T-helper 2 cell (primary cell): ENCODE results near the gene PPP1R9A.
A peak's percentile ranks its signal among the peaks of the same experiment; 100 is the strongest.

ENCODE experiments used
- DNase-seq, 5 experiments: peaks; one replicate each; pipeline versions ENCODE4 v3.0.0 to v3.0.0-alpha.2; 2012 to 2022

Gene PPP1R9A

DNA sequence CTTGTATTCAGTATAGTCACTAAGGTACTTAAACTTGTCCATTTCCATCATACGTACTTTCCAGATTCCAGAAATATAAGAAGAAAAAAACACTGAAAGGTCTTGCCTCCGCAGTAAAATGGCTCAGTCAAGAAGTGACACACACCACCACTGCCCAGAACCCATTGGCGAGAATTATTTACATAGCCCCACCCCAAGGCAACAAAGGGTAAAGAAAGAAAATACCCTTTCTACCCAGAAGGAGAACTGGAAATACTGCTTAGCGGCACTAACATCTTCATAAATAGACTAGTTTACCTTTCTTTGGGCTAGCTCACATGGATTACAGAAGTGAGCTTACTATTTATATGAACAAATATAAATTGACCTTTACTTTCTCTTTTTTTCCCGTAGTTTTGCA lies 194.0 kb downstream of the PPP1R9A start:
- no peak for DNase-seq

DNA sequence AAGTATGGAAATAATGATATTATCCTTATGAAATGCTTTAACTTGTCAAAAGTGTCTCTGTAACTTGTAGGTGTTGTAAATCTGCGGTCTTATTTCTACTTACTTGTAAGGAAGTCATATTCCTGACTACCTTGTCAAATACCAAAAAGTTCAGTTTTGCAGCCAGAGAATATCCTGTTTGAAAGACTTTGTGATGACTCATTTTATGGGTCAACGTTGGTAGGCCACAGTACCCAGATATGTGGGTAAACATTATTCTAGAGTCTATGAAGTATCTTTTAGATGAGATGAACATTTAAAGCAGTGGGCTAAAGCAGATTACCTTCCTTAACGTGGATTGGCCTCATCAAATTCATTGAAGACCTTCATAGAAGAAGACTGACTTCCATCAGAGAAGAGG lies 195.3 kb downstream of the PPP1R9A start:
- DNase-seq, result peak in 1 of 5 experiments; percentile 1

GRCh38 chr7:95104739-95105138 lies 197.3 kb downstream of the PPP1R9A start:
- DNase-seq, result no peak

DNA sequence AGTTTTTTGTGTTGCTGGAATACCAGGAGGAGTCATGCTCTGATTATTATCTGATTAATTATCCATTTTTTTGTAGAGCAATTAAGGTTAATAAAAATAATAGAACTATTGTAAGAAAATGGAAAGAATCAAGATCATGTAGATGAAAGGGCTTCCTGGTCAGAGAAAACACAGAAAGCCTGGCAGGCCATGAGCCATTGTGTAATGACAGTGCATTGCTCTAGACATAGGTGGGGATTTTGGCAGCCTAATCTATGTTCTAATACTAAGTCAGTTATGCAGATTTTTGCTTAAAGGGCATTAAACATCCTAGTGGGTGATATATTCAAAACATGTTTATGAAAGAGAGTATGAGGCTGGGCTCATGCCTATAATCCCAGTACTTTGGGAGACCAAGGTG lies 198.2 kb downstream of the PPP1R9A start:
- DNase-seq, result no peak

- DNase-seq, result no peak
These were observed 199.0 kb downstream of the PPP1R9A start for GRCh38 chr7:95106401-95106800.

DNA sequence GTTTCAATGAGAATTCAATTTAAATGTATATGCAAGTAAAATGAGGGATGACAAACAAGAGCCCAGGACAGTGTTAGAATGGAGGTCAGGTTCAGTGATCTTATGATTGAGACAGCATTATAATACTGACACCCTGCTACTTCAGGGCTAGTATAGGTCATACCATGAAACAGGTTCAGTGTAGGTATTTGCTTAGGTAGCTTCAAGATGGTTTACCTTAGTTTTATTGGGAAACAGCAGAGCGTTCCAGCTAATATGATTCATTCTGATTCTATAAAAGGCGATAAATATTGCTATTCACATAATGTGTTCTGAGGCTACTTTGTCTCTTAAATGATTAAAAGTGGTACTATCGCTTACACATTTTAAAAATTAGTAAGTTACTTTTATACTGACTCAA lies 203.3 kb downstream of the PPP1R9A start:
- DNase-seq, result no peak

GRCh38 chr7:95113590-95113989 lies 206.2 kb downstream of the PPP1R9A start:
- no peak for DNase-seq

DNA sequence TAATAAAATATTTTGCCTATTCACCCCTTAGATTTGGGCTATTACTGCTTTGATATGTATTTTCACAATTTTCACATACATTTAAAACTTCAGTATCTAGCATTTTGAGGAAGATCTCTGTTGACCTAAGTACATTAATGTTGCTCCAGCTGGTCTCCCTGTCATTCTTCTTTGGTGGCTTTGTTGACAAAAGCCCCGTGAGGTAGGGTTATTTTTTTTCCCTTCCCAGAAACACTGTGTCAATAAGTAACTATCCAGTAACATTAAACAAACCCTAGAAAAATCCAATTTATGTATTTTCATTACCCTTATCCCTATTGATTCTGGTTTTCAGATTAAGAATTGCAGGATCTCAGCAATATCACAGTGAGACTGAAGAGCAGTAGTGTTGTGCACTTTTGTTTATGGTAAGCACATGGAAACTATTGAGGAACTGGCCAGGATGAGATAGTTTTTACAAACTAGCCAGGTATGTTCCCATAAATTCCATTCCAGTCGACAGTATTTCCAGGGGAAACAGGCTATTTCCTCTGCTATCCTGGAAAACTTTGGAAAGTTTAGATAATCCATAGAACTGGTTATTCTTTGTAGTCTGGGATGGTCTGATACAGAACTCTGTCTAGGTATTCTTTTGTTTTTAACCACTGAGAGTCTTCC lies 218.8 kb downstream of the PPP1R9A start:
- no peak for DNase-seq

DNA sequence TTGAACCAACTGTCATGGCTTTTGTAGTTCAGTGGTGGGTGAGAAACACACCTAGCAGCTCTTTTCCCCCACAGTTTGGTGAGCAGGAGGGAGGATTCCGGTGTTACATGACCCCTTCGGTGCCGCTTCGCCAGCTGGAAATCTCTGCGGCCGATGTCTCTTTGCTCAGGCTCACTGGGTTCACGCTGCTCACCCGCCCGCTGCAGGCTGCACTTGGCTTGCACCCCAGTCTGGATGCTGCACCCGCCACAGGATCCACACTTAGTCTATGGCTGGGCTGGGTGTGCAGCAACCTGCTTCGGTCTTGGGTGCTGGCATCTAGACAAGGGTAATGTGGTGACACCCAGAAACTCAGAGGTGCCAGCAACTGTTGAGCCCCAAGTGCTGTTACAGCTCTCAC lies 225.1 kb downstream of the PPP1R9A start:
- no peak for DNase-seq

GRCh38 chr7:95139922-95140321 lies 232.5 kb downstream of the PPP1R9A start:
- no peak for DNase-seq

DNA sequence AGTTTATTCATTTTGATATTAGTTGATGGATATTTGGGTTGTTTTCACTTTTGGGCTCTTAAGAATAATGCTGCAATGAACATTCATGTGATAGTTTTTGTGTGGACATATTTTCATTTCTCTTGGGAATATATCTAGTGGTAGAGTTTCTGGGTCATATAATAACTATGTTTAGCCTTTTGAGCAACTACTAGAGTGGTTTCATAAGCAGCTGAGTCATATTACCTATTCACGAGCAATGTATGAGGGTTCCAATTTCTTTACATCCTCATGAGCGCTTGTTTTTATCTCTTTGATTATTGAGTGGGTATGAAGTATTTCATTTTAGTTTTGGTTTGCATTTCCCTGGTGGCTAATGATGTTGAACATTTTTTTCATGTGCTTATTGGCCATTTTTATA lies 234.4 kb downstream of the PPP1R9A start:
- no peak for DNase-seq

DNA sequence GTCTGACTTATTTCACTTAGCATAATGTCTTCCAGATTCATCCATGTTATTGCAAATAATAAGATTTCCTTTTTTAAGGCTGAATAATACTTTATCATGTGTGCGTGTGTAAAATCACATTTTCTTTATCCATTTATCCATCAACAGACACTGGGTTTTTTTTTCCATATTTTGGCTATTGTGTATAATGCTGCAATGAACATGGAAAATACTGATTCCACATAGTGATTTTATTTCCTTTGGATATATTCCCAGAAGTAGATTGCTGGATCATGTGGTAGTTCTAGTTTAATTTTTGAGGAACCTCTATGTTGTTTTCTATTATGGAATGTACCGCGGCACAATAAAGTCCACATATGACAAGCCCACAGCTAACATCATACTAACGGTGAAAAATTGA lies 236.9 kb downstream of the PPP1R9A start:
- no peak for DNase-seq

- no peak for DNase-seq
These were observed 248.6 kb downstream of the PPP1R9A start for GRCh38 chr7:95155965-95156364.

DNA sequence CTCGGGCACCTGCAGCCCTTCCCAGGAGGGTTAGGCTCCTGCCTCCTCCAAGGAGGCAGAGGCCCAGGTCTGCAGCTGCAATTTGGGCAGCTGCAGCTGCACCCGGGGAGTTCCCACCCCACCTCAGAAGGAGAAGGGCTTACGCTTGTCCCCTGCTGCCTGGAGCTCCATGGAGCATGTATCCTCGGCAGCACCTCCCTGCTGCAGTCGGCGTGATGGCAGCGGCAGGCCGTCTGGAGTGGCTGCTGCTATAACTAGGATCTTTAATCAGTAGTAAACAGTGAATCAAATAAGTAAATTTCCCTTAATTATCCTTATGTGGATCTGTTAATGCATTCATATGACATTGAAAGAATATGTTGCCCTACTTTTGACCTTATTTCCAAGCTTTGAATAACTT lies 250.0 kb downstream of the PPP1R9A start:
- no peak for DNase-seq

DNA sequence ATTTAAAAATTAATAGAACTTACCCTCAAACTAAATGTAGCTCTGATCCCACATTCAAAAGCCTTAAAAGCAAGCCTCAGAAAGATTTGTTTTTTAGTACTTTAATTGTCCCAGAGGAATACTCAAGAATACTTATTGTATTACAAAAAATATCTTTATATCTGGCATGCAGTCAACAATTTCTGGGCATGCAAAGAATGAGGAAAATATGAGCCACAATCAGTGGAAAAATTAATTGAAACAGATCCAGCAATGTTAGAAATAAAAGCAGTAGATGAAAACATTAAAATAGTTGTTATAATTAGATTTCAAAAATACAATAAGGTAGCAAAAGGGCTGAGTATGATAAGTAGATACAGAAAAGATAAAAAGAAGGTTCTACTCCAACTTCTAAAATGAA lies 262.3 kb downstream of the PPP1R9A start:
- no peak for DNase-seq

- no peak for DNase-seq
These were observed 265.0 kb downstream of the PPP1R9A start for GRCh38 chr7:95172420-95172819.

DNA sequence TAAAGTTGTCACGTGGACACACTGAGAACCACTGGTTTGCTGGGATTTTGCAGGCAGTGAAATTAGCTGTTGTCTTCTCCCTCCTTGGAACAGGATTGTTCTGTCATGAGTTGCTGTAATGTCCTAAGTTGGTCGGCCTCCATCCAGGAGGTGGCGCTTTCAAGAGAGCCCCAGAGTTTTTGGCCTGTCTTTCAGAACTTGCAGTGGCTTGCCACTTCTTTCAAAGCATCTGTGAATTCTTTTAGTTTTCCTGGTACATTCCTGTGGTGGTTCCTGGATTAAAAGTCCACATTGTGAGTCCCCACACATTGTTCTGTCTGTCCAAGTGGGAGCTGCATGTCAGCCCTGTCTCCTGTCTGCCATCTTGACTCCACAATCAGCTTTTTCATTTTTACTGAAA lies 283.1 kb downstream of the PPP1R9A start:
- no peak for DNase-seq

GRCh38 chr7:95191795-95192194 lies 284.4 kb downstream of the PPP1R9A start:
- no peak for DNase-seq

- no peak for DNase-seq
These were observed 291.5 kb downstream of the PPP1R9A start for GRCh38 chr7:95198863-95199262.

DNA sequence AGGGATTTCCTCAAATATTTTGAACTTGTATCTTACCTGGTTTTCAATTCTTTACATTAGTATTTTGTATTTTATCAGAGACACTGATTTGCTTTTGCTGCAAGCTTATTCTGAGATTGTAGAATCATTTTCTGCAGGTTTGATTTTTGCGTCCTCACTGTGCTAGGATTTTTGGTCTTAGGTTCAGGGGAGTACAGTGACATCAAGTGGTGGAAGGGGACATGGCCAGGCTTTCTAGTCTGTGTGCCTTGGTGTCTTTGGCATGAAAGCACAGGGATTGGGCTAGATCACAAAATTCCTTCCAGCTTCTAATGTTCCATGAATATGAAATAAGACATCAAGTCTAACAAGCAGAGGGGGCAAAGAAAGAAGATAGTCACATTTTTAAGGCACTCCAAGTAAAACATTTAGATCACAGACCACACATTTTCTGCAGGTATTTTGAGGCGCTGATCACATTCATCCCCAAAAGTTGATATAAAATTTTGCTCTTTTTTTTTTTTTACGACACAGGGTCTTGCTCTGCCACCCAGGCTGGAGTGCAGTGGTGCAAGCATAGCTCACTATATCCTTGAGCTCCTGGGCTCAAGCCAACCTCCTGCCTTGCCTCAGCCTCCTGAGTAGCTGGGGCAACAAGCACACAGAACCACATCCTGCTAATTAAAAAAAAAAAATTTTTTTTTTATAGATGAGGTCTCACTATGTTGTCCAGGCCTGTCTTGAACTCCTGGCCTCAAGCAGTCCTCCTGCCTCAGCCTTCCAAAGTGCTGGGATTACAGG lies 292.6 kb downstream of the PPP1R9A start:
- no peak for DNase-seq

GRCh38 chr7:95200741-95201140 lies 293.3 kb downstream of the PPP1R9A start:
- no peak for DNase-seq

DNA sequence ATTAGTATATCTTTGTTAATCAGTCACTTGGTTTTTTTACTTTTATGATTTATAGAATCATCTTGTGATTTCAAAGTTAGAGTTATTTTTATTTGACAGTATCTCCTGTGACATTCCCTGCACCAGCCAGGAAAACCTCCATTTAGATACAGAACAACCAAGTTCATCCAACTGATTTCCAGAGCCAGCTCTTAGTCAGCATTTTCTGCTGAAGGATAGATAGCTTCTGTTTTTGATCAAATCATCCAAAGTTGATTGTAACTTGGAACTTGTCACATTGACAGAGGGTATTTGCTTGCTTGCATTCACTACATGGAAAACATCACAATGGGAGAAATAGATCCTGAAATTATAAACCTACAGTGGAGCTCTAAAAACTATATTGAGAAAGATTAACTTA lies 294.3 kb downstream of the PPP1R9A start:
- no peak for DNase-seq

DNA sequence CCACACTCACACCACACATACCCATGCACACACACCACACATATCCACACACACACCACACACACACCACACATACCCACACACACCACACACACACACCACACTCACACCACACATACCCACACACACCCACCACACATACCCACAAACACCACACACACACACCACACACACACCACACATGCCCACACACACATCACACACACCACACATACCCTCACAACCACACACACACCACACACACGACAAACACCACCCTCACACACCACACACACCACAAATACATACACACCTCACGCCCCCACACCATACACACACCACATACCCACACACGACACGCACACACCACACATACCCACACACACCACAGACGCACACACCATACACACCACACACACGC lies 297.2 kb downstream of the PPP1R9A start:
- DNase-seq, result no peak

DNA sequence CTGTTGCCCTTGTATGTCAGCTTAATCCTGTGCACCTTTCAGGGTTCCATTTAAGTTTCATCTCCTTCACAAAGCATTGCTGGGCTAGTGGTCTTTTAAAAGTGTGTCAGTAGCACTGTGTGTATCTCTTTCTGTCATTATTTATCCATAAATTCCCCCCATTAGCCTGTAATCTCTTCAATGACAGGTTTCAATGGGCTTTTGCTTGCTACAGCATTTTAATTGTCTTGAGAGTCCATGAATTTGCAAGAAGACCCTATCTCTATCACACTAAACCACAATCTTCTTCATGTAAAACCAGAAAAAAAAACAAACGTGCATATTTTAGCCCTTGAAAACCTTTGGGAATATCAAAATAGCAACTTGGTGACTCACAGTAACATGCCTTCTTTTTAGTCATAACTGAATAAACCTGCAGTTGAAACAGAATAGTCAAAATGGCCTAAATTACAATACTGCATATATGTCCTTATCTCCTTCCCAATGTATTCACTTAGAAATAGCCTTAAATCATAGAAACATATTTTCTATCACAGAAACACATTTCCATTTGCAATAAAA lies 298.4 kb downstream of the PPP1R9A start:
- DNase-seq, result no peak
